ENCODE measurements around the gene INCENP.

Gene INCENP

GRCh38 chr11:62153617-62154016, 29.8 kb downstream of the INCENP start:
- TF ChIP-seq POLR2AphosphoS5 (IDR thresholded peaks at IDR 0.05; ENCODE audit: low read depth, low read length), result no peak
- no peak for TF ChIP-seq TAF1 (IDR thresholded peaks at IDR 0.05; ENCODE audit: borderline replicate concordance, insufficient read depth, low read length)
- TF ChIP-seq FOXP2 (optimal IDR thresholded peaks at IDR 0.05; ENCODE audit: borderline replicate concordance, extremely low read depth, extremely low read length, insufficient read depth), result no peak
- no peak for TF ChIP-seq REST (IDR thresholded peaks at IDR 0.05; ENCODE audit: insufficient read depth in 1 of 2, low read depth in 2 of 2, low read length in 2 of 2)
- no peak for TF ChIP-seq SIN3A (IDR thresholded peaks at IDR 0.05; ENCODE audit: borderline replicate concordance, insufficient read depth, low read length)

- TF ChIP-seq POLR2AphosphoS5 (IDR thresholded peaks at IDR 0.05; ENCODE audit: low read depth, low read length) (no peak), SIN3A (IDR thresholded peaks at IDR 0.05; ENCODE audit: borderline replicate concordance, insufficient read depth, low read length) (no peak), REST (IDR thresholded peaks at IDR 0.05; ENCODE audit: insufficient read depth in 1 of 2, low read depth in 2 of 2, low read length in 2 of 2) (no peak), FOXP2 (optimal IDR thresholded peaks at IDR 0.05; ENCODE audit: borderline replicate concordance, extremely low read depth, extremely low read length, insufficient read depth) (no peak), TAF1 (IDR thresholded peaks at IDR 0.05; ENCODE audit: borderline replicate concordance, insufficient read depth, low read length) (no peak)
Observed at GRCh38 chr11:62157603-62158002, 33.8 kb downstream of the INCENP start.

- TF ChIP-seq POLR2AphosphoS5 (IDR thresholded peaks at IDR 0.05; ENCODE audit: low read depth, low read length) (no peak), REST (IDR thresholded peaks at IDR 0.05; ENCODE audit: insufficient read depth in 1 of 2, low read depth in 2 of 2, low read length in 2 of 2) (no peak), SIN3A (IDR thresholded peaks at IDR 0.05; ENCODE audit: borderline replicate concordance, insufficient read depth, low read length) (no peak), TAF1 (IDR thresholded peaks at IDR 0.05; ENCODE audit: borderline replicate concordance, insufficient read depth, low read length) (no peak), FOXP2 (optimal IDR thresholded peaks at IDR 0.05; ENCODE audit: borderline replicate concordance, extremely low read depth, extremely low read length, insufficient read depth) (no peak)
Observed at GRCh38 chr11:62166371-62166770, 42.6 kb downstream of the INCENP start.

GRCh38 chr11:62169448-62169847, 45.6 kb downstream of the INCENP start:
- TF ChIP-seq SIN3A (IDR thresholded peaks at IDR 0.05; ENCODE audit: borderline replicate concordance, insufficient read depth, low read length), result no peak

GRCh38 chr11:62169935-62170334, 46.1 kb downstream of the INCENP start:
- no peak for TF ChIP-seq SIN3A (IDR thresholded peaks at IDR 0.05; ENCODE audit: borderline replicate concordance, insufficient read depth, low read length)
- TF ChIP-seq REST (IDR thresholded peaks at IDR 0.05; ENCODE audit: insufficient read depth in 1 of 2, low read depth in 2 of 2, low read length in 2 of 2), result no peak
- TF ChIP-seq FOXP2 (optimal IDR thresholded peaks at IDR 0.05; ENCODE audit: borderline replicate concordance, extremely low read depth, extremely low read length, insufficient read depth), result no peak
- TF ChIP-seq TAF1 (IDR thresholded peaks at IDR 0.05; ENCODE audit: borderline replicate concordance, insufficient read depth, low read length), result no peak
- TF ChIP-seq POLR2AphosphoS5 (IDR thresholded peaks at IDR 0.05; ENCODE audit: low read depth, low read length), result no peak

Data from PFSK-1 (cell line).